Stimulated activated CD4-positive, alpha-beta T cell treated with anti-CD3 and anti-CD28 coated beads, TNF-alpha, amount 100 ng/mL, for 4 hours (primary cell): ENCODE measurements around the gene KRT27.
"Not testable (repeated sequence)": the region's sequence is repeated elsewhere in the genome, so short reads cannot be mapped to it uniquely, and the experiment has no call there.

Source experiments
- DNase-seq, 3 experiments: peaks; one replicate each; pipeline ENCODE4 v3.0.0-alpha.2; 2020; ENCODE audit warnings: low read depth in 3 of 3

The KRT27 gene

DNA sequence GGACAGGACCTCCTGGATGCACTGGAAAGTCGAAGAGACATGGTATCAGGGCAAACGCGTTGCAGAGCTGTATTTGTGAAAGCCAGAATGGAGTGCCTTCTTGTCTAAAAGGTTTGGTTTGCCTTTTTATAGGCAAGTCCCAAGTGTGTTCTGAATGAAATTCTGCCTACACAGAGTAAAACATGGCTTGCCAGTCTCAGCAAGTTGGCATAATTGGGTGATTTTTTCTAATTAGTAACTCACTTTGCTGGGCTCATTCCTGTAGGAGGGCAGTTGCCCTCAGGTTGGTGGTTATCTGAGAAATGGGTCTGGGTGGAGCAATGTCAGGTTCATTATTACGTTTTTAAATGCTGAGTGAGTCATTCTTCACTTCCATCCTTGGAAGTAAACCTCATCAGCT, 27.1 kb downstream of the KRT27 start, which contains the start of gene KRT25:
TSS of gene KRT25 (minus strand) at position 101 of the 400 bp plus-strand sequence. CDS start at position 41, 60 bp downstream.
- no peak for DNase-seq

GRCh38 chr17:40753804-40754203, 28.5 kb downstream of the KRT27 start:
- no peak for DNase-seq

DNA sequence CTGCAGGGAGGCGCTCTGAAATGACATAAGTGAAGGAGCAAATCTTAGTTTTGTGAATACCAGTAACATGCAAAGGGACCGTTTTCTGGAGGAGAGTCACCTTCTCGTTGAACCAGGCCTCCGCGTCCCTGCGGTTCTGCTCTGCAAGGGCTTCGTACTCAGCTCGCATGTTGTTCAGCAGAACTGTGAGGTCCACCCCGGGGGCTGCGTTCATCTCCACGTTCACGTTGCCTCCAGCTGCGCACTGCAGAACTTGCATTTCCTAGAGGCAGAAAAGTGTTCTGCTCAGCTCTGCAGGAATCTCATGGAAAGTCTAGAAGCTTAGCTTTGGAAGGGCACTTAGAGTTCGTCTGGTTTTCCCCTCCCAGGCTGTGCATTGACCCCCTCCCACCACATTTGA, 31.3 kb downstream of the KRT27 start:
- DNase-seq, result no peak

GRCh38 chr17:40750391-40750790, 32.0 kb downstream of the KRT27 start:
- DNase-seq, result no peak

GRCh38 chr17:40748666-40749065, 33.7 kb downstream of the KRT27 start:
- not testable (repeated sequence) for DNase-seq

DNA sequence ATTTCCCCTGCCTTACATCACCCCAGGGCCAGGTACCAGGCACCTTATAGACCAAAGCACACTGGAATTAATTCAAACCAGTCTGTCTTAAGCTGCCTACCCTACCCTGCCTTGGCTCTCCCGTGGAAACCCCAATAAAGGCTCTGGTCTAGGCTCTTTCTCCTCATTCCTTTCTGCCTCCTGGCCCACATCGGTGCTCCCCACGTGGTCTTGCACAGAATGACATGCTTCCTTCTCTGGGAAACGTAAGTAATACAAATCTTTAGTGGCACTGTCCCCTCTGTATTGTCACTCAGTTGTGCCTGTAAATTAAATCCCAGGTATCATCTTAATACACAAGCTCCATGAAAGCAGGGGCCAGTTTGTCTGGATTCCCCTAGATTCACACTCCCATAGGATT, 43.8 kb downstream of the KRT27 start:
- no peak for DNase-seq

DNA sequence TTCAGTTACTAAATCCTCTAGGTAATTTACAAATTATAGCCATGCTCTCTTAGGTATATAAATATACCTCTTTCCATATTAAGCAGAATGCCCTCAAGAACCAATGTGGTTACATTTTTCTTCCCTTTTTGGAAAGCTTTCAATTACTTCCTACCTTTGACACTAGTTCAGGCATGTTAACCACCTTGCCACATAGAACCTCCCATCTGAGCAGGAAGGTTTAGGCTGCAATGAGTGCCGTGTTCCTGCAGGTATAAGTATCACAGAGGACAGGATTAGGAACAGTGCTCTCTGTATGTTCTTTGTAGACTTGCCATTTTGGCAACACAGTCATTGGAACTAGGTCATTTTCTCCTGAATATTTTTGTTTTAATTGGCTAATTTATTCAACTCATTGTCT, 47.3 kb downstream of the KRT27 start:
- no peak for DNase-seq

DNA sequence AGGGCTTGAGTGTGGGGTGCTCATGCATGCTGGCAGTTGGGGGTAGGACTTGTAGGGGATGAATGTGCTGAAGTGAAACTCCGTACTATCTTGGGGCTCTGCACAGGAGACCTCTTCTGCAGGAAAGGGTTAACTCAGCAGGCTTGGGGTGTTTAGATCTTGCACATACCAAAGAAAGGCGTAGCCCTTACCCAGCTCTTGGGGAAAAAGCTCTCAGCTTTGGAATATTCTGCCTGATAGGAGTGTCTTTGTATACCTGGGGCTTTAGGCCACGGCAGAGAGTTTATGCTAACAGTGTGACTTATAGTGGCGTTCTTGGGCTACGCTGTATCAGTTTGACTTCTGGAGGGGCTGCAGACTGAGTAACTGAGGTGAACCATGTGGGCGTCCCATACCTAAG, 48.3 kb downstream of the KRT27 start:
- DNase-seq, result no peak

- no peak for DNase-seq
These were observed 51.4 kb downstream of the KRT27 start for GRCh38 chr17:40730970-40731369.

- DNase-seq, result no peak
These were observed 54.7 kb downstream of the KRT27 start for GRCh38 chr17:40727447-40728231.

DNA sequence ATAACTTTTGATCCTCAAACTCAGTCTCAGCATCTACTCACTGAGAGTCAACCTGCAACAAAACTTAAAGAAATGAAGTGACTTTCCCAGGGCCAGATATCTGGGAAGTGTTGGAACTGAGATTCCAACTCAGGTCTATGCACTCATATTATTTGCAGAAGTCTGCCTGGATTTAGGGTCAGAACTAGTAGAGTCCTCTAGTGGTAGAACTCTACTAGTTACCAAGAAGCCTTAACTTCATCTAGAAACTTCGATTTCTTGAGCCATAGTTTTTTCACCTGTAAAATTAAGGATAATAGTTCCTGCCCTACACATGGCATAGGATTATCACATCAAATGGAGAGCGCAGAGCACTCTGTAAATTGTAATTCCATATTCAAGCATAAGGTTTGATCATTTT, 55.4 kb downstream of the KRT27 start:
- DNase-seq, result no peak
